MM.1S (cell line): ENCODE results near the gene TRIM3.

Experiments
- DNase-seq: peaks from one replicate; pipeline ENCODE4 v3.0.0-alpha.2; 2015
- H2AFZ ChIP-seq: fragments of 300-600 bp; sonication (generic); 2 replicates; pipeline ENCODE4 v1.6.0; 2016; ENCODE audit warnings: antibody characterized with exemption, low read length
- H3F3A ChIP-seq: fragments of 300-600 bp; sonication (generic); 2 replicates; pipeline ENCODE4 v1.6.1; 2016; ENCODE audit warnings: mild to moderate bottlenecking, antibody characterized with exemption, low read length, moderate library complexity, mixed read lengths; ENCODE audit not compliant: insufficient read depth
- H3K27ac ChIP-seq: fragments of 300-600 bp; sonication (generic); 2 replicates; pipeline ENCODE4 v1.5.1; 2016; ENCODE audit warnings: mild to moderate bottlenecking, low read length
- H3K27me3 ChIP-seq: fragments of 300-600 bp; sonication (generic); replicated peaks from 2 replicates; pipeline ENCODE4 v1.6.0; 2016; ENCODE audit warnings: low read length; ENCODE audit not compliant: insufficient read depth
- H3K36me3 ChIP-seq: fragments of 300-600 bp; sonication (generic); replicated peaks from 2 replicates; pipeline ENCODE4 v1.6.1; 2016; ENCODE audit warnings: mild to moderate bottlenecking, low read length, mixed read lengths; ENCODE audit not compliant: insufficient read depth
- H3K4me1 ChIP-seq: fragments of 300-600 bp; sonication (generic); 2 replicates; pipeline ENCODE4 v1.6.1; 2016; ENCODE audit warnings: low read length, mixed read lengths
- H3K4me2 ChIP-seq: fragments of 300-600 bp; sonication (generic); 2 replicates; pipeline ENCODE4 v1.6.0; 2016; ENCODE audit warnings: low read depth, low read length
- H3K4me3 ChIP-seq: fragments of 300-600 bp; sonication (generic); 2 replicates; pipeline ENCODE4 v1.5.1; 2016; ENCODE audit warnings: low read length, mixed read lengths
- H3K79me2 ChIP-seq: fragments of 300-600 bp; sonication (generic); 2 replicates; pipeline ENCODE4 v1.6.1; 2016; ENCODE audit warnings: mixed run types, low read length, mixed read lengths
- H3K9ac ChIP-seq: fragments of 300-600 bp; sonication (generic); 2 replicates; pipeline ENCODE4 v1.6.1; 2016; ENCODE audit warnings: low read length, mixed read lengths
- H3K9me2 ChIP-seq: fragments of 300-600 bp; sonication (generic); replicated peaks from 2 replicates; pipeline ENCODE4 v1.6.1; 2016; ENCODE audit warnings: mild to moderate bottlenecking, low read length, mixed read lengths; ENCODE audit not compliant: insufficient read depth
- H3K9me3 ChIP-seq: fragments of 300-600 bp; sonication (generic); replicated peaks from 2 replicates; pipeline ENCODE4 v1.6.1; 2016; ENCODE audit warnings: mild to moderate bottlenecking, low read length, mixed read lengths; ENCODE audit not compliant: insufficient read depth
- H4K20me1 ChIP-seq: fragments of 300-600 bp; sonication (generic); 2 replicates; pipeline ENCODE4 v1.6.1; 2016; ENCODE audit warnings: mild to moderate bottlenecking, low read length, moderate library complexity, mixed read lengths; ENCODE audit not compliant: insufficient read depth
- EZH2 ChIP-seq: fragments of 300-600 bp; sonication (generic); optimal IDR thresholded peaks from 2 replicates; pipeline ENCODE3; 2017; ENCODE audit warnings: low read depth, mild to moderate bottlenecking, antibody characterized with exemption, low read length, mixed read lengths
- EZH2phosphoT487 ChIP-seq: fragments of 300-600 bp; sonication (generic); IDR thresholded peaks from 2 replicates; pipeline ENCODE4 v1.6.1; 2018; ENCODE audit warnings: antibody characterized with exemption, low read length
- TF ChIP-seq, protein P1 (sequence below): fragments of 300-600 bp; sonication (generic); IDR thresholded peaks from 2 replicates; pipeline ENCODE4 v1.5.1; 2016; ENCODE audit warnings: antibody characterized with exemption, low read length, mixed read lengths

TRIM3 gene

DNA sequence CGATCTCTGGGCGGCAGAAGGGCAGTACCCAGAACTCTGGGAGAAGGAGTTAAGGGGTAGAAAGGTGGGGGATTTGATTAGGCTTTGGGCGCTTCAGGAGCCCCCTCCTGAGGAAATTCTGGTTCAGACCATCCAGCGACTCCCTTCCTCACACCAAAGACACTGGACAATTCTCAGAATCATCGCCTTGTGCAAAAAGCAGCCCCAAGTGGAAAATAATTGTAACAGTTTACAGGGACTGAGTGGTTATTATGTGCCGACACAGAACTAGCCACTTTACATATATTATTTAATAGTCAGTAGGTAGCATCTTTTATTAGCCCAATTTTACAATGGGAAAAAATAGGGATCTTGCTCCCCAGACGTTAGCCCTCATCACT is 662 bp upstream of the TRIM3 start:
- Histone ChIP-seq H3K9me2 (no peaks in the 10 kb centered on the region), H3K27ac (no peak overlapping the region), H4K20me1 (no peaks in the 10 kb centered on the region), H3K4me2 (0 out of 2 replicates have a peak overlapping the region, but pooled peaks have one; percentile 28), H3K79me2 (peaks cover 6% of the 10 kb centered on the region; the same call in 1 of the 2 replicates), H3K4me1 (0 out of 2 replicates have a peak, but pooled peaks cover under 1% of the 10 kb centered on the region), H3K36me3 (no peaks in the 10 kb centered on the region), H3K9me3 (no peaks in the 10 kb centered on the region), H3F3A (peaks cover 14% of the 10 kb centered on the region), H3K27me3 (no peaks in the 10 kb centered on the region), H3K9ac (no peak overlapping the region), H2AFZ (no peak overlapping the region), H3K4me3 (no peak overlapping the region)
- TF ChIP-seq, protein P1, sequence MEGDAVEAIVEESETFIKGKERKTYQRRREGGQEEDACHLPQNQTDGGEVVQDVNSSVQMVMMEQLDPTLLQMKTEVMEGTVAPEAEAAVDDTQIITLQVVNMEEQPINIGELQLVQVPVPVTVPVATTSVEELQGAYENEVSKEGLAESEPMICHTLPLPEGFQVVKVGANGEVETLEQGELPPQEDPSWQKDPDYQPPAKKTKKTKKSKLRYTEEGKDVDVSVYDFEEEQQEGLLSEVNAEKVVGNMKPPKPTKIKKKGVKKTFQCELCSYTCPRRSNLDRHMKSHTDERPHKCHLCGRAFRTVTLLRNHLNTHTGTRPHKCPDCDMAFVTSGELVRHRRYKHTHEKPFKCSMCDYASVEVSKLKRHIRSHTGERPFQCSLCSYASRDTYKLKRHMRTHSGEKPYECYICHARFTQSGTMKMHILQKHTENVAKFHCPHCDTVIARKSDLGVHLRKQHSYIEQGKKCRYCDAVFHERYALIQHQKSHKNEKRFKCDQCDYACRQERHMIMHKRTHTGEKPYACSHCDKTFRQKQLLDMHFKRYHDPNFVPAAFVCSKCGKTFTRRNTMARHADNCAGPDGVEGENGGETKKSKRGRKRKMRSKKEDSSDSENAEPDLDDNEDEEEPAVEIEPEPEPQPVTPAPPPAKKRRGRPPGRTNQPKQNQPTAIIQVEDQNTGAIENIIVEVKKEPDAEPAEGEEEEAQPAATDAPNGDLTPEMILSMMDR = 0 out of 2 replicates have a peak, but pooled peaks have one; percentile 5
- no peak for TF ChIP-seq EZH2phosphoT487
- no peak for DNase-seq

- no peak overlapping the region for H2AFZ ChIP-seq
- no peak for DNase-seq
- no peak overlapping the region for H3K9ac ChIP-seq
- no peaks in the 10 kb centered on the region for H4K20me1 ChIP-seq
- H3K9me2 ChIP-seq = no peaks in the 10 kb centered on the region
- peak overlapping the region; percentile 79 for H3K4me2 ChIP-seq
- H3K79me2 ChIP-seq = no peaks in the 10 kb centered on the region
- H3K4me3 ChIP-seq = peak overlapping the region; percentile 45
- 0 out of 2 replicates have a peak, but pooled peaks cover 3% of the 10 kb centered on the region for H3K4me1 ChIP-seq
- TF ChIP-seq, protein P1 = no peak
- TF ChIP-seq EZH2 = no peak
- TF ChIP-seq EZH2phosphoT487 = no peak
- no peak overlapping the region for H3K27ac ChIP-seq
- peaks cover 14% of the 10 kb centered on the region for H3F3A ChIP-seq
- H3K36me3 ChIP-seq = no peaks in the 10 kb centered on the region
- H3K27me3 ChIP-seq = no peaks in the 10 kb centered on the region
- H3K9me3 ChIP-seq = no peaks in the 10 kb centered on the region
Measured at GRCh38 chr11:6472934-6473333, 807 bp downstream of the TRIM3 start.

DNA sequence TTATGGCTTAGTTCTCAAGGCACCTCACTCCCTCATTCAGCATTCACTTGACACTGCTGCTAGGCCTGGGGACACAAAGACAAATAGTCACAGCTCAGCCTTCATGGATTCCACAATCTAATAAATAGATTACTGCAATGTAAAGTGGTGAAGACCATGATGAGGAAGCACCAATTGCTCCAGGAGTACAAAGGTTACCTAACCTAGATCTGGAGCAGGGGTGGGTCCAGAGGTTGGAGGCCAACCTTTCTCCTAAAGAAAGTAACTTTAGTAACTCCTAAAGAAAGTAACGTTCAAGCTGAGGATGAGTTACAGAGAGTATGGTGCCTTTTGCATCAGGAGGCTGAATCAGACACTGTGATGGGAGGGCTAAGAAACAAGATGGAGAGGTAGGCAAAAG is 4.1 kb downstream of the TRIM3 start:
- Histone ChIP-seq H2AFZ (peak overlapping the region; percentile 36; the same call in 1 of the 2 replicates), H3K27ac (no peak overlapping the region), H4K20me1 (no peaks in the 10 kb centered on the region)

More for the DNA sequence above, 4.1 kb downstream of the TRIM3 start:
- H3K36me3 ChIP-seq = no peaks in the 10 kb centered on the region
- no peak overlapping the region for H3K4me3 ChIP-seq
- no peaks in the 10 kb centered on the region for H3K27me3 ChIP-seq
- peaks cover 7% of the 10 kb centered on the region for H3F3A ChIP-seq
- 0 out of 2 replicates have a peak, but pooled peaks cover 3% of the 10 kb centered on the region for H3K4me1 ChIP-seq
- no peaks in the 10 kb centered on the region for H3K79me2 ChIP-seq
- no peak for DNase-seq
- H3K9me2 ChIP-seq = no peaks in the 10 kb centered on the region
- no peak overlapping the region for H3K4me2 ChIP-seq
- no peak overlapping the region for H3K9ac ChIP-seq
- TF ChIP-seq EZH2phosphoT487 (no peak), EZH2 (no peak)
- TF ChIP-seq, protein P1 = no peak
- no peaks in the 10 kb centered on the region for H3K9me3 ChIP-seq
